UCSD-AML1 (cell line): ENCODE data around the gene TEDC2.
"Not testable (repeated sequence)": the region's sequence is repeated elsewhere in the genome, so short reads cannot be mapped to it uniquely, and the experiment has no call there.

Source experiments
- DNase-seq: peaks from one replicate; lab custom pipeline; 2025; ENCODE audit not compliant: unreplicated experiment; lab: John Stamatoyannopoulos, UW

TEDC2 gene

GRCh38 chr16:2437032-2437790 is 22.7 kb upstream of the TEDC2 start:
- no peak for DNase-seq

- no peak for DNase-seq
Measured at GRCh38 chr16:2438121-2438520, 21.8 kb upstream of the TEDC2 start.

GRCh38 chr16:2439598-2439997 is 20.3 kb upstream of the TEDC2 start:
- DNase-seq, result no peak

GRCh38 chr16:2441143-2441804 is 18.6 kb upstream of the TEDC2 start:
- DNase-seq, result not testable (repeated sequence)

GRCh38 chr16:2443555-2443954 is 16.4 kb upstream of the TEDC2 start:
- no peak for DNase-seq

- no peak for DNase-seq
Measured at GRCh38 chr16:2447920-2448583, 11.9 kb upstream of the TEDC2 start.

GRCh38 chr16:2449118-2449517 is 10.8 kb upstream of the TEDC2 start:
- no peak for DNase-seq

- DNase-seq, result no peak
Measured at GRCh38 chr16:2450535-2450934, 9.4 kb upstream of the TEDC2 start.

- no peak for DNase-seq
Measured at GRCh38 chr16:2450975-2451381, 8.9 kb upstream of the TEDC2 start.

GRCh38 chr16:2451851-2452320 is 8.0 kb upstream of the TEDC2 start:
- no peak for DNase-seq

- DNase-seq, result no peak
Measured at GRCh38 chr16:2452650-2453049, 7.3 kb upstream of the TEDC2 start.

GRCh38 chr16:2455081-2455845 is 4.6 kb upstream of the TEDC2 start:
- DNase-seq, result no peak

- DNase-seq, result no peak
Measured at GRCh38 chr16:2456551-2457153, 3.3 kb upstream of the TEDC2 start.

- DNase-seq, result no peak
Measured at GRCh38 chr16:2457267-2457666, 2.6 kb upstream of the TEDC2 start.

- no peak for DNase-seq
Measured at GRCh38 chr16:2457946-2458345, 2.0 kb upstream of the TEDC2 start.

GRCh38 chr16:2458887-2459646 is 842 bp upstream of the TEDC2 start:
- DNase-seq, result no peak

GRCh38 chr16:2460391-2460713 is 443 bp downstream of the TEDC2 start:
- DNase-seq, result no peak

GRCh38 chr16:2460916-2461315 is 1.0 kb downstream of the TEDC2 start:
- no peak for DNase-seq

GRCh38 chr16:2462031-2462866 is 2.3 kb downstream of the TEDC2 start:
- no peak for DNase-seq
